NCI-H524 treated with DMSO at 0.1 percent for 48 hours (cell line): ENCODE results near the gene AVPR1B.

Experiments used
- DNase-seq: peaks from one replicate; lab custom pipeline; 2025; lab: John Stamatoyannopoulos, UW

Gene AVPR1B, protein sequence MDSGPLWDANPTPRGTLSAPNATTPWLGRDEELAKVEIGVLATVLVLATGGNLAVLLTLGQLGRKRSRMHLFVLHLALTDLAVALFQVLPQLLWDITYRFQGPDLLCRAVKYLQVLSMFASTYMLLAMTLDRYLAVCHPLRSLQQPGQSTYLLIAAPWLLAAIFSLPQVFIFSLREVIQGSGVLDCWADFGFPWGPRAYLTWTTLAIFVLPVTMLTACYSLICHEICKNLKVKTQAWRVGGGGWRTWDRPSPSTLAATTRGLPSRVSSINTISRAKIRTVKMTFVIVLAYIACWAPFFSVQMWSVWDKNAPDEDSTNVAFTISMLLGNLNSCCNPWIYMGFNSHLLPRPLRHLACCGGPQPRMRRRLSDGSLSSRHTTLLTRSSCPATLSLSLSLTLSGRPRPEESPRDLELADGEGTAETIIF

DNA sequence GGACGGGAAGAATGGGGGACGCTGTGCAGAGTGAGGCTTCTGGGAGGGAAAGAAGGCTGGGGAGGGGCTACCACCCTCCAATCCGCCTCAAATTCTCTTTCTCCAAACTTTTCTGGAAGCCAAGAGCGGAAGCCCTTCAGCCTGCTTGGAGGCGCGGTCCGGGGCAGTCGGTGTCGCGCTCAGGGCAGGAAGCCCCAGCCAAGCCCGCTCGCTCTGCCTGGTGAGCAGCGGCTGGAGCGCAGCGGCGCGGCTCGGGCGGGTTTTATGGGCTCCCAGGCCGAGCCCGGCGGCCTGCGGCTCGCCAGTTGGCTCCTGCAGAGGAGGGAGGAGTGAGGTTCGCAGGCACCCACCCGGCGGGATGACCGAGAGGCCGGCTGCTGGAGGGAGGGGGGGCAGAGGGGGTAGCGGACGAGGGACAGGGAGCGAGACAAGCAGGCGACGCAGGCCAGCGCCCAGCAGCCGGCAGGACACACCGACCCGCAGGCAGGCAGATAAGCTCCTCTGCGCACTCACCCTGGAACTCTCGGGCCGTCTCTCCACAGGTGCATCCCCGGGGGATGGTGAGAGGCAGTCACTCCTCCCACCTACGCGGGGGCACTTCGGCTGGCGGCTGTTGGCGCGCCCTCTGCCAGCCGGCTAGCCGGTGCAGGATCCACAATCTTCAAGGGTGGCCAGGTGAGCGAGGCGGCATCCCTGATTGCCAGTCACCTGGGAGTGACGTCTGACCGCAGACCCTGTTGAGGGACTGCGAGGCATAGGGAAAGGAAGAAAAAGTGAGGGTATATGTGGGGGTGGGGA lies at the start of gene AVPR1B:
Gene AVPR1B (minus strand): TSS at position 238 of the 798 bp plus-strand sequence. CDS start 498 bp downstream, outside the sequence.
- DNase-seq = peak; percentile 21

DNA sequence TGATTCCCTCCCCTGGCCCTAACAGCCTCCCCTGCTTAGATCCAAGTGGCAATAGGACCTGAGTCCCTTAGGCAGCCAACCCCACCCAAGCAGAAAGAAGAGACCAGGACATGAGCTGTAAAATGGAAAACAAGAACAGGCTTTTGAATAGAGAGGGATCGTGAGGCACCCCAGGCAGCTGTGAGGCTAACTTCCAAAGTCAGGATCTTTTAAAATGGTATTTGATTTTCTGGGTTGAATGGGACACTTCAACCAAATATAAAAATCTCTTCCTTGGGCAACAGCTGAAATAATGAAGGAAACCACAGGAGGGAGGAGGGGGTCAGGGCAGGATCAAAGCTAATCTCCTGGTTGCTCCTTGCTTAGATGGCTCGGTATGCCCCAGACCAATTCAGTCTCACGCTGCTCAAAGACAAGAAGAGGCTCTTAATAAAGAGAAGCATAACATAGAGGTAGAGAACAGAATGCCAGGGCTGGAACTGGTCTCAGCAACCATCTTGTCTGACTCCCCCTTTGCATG lies 28.6 kb upstream of the AVPR1B start:
- no peak for DNase-seq

DNA sequence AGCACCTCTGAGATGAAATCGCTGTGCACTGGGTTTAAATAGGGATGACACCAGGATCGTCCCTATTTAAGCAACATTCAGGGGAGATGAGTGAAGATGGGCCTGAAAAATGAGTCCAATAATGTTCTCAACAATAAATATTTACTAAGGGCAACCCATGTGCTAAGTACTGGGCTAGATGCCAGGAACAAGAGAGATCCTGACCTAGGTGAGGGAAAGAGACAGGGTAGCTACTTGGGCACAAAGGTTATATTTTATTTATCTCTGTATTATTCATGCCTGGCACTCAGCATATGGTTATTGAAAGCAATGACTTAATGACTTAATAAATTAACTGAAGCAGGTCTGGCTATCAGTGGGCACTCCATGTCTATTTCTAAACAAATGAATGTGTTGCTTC lies 27.4 kb upstream of the AVPR1B start:
- DNase-seq = no peak

DNA sequence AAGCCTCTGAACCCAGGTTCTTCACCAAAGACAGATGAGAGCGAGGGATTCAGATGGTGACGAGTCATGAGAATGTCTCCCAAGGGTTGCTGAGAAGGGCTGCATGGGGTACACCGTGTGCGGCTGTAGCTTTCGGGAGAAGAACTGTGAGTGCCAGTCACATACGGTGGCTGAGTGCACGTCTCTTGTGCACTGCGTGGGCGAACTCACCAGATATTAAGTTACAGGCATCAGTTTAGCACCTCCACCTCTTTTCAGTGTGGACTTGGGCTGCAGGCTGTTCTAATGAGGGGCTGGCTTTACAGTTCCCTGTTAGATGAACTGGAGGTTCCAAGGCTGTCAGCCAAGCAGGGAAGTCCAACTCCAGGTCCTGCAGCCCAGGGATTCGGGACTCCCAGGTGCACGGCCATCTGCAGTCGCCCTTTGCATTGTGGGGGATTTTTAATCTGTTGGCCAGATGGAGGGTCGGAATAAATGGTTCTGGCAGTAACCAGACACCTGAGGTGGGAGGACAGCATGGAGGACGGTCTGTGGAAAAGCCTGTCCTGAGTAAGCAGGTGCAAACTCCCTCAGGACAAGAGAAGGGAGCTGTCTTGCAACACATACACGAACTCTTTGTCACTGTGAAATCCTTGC lies 26.5 kb upstream of the AVPR1B start:
- peak; percentile 68 for DNase-seq

DNA sequence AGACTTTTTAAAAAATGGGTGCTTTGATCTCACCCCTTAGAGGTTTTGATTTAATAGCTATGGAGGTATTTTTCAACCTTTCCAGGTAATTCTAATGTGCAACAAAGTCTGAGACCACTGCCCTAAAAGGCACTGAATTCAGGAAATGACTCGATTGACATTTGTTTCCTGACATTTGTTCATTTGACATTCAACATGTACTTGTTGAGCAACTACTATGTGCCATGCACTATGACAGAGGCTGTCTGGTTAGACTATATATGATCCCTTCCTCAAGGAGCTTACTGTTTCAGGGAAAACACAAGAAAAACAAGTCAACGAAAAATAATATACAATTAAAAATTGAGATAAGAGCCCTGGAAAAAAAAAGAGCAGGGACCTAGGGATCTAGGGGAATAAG lies 25.6 kb upstream of the AVPR1B start:
- DNase-seq = no peak

DNA sequence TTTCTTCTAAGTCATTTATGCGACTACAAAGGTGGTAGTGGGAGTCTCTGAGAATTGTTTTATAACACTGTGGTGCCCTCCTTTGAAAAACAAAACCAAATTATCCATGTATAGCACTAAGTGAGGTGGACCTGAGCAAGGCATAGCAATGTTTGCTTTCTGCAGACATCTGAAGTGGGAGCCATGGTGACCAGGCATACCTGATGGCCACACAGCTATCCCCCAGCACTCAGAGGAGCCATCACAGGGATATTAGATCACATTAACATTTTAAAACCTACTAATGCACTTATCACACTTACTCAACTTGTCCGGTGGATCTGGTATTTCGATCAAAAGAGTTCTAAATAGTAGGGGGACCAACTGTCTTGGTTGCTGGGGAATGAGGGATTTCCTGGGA lies 24.8 kb upstream of the AVPR1B start:
- no peak for DNase-seq

DNA sequence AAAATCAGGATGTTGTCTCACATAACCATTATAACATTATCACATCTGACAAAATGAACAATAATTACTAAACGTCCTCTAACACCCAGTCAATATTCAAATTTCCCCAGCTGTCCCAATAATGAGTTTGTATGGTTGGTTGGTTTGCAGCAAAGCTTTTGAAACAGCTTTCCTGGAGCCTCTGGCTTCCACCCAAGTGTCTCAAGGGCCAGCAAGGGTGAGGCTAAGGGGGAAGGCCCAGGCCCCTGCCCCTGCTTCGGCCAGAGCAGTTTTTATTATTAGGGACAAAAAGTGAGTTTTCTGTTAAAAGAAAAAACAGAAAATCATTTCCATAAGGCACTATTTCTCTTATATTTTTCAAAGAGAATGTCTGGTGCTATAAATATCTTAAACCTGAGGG lies 19.1 kb upstream of the AVPR1B start:
- peak; percentile 0 for DNase-seq

DNA sequence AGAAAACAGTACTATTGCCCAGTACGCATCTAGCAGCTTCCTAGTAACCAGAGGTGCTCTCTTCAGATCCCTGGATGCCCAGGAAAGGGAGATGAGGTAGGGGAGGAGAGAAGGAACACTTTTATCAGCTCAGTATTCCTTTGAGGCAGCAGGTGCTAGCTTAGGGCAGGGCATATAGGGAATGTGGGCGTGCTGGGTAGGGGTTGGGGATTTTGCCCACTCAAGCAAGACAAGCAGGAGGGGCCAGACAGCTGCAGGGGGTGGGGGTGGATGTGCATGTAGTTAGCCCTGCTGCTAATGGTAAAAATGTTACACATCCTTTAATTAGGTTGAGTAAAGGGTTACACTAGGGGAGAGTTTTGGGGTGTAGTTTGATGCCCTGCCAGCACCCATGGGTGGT lies 18.1 kb upstream of the AVPR1B start:
- peak; percentile 30 for DNase-seq

DNA sequence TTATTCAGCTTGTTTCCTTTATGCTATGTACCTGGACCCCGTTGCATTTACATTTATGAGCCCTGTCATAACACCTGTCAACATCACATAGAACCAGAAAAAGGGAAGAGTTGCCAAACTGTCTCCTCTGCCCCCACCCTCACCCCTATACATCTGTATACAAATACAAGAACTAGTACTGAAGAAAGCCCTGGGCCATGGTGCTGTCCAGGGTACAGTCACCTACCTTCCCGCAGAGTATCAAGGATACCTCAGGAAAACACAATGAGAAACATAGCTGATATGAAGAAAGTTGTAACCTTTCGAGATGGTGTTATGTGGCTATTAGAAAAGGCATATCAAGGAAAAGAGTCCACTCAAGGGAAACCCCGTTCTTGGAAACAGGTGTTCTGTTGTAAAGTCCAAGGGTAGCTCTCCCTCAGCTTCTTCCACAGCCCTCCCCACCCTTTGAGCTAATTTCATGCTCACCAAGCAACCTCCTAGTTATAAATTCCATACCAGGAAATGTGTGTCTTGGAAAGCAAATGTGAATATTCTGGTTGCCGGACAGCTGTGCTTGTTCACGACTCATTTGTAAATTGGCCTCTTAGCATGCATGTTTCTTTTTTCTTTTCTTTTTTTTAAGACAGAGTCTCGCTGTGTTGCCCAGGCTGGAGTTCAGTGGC lies 16.7 kb upstream of the AVPR1B start:
- no peak for DNase-seq

DNA sequence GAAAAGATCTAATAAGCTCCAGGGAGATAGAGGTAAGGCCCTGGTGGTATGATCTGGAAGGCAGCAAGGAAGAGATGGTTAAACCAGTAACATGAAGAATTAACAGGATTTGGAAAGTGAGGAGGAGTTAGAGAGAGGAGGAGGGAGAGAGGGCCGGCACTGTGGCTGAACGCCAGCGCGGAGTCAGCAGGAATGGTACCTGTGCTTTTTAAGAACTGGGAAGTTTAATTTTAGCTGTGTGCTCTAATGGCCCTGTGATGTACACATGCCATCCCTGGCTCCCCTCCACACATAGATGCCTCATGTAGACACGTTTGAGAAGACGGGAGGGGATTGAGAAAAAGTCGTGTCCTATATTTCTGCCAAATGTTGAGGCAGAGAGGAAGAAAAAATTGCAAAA lies 13.8 kb upstream of the AVPR1B start:
- DNase-seq = no peak

DNA sequence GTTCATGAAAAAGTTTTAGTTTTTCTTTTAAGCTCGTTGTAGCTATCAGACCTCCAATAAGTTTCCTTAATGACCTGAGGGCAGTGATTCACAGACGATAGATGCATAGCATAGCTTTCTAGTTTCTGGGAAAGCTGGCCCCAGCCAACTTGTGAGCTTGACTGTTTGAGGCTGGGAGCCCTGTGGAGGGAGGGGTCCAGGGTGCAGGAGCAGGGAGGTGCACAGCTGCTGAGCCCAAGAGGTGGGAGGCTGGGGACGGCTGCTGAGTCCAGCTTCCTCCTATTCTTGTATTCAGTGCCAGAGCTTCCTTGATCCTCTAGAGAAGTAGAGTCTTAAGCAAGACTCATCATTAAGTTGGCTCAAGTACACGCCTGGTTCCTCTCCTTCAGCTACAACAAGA lies 11.0 kb upstream of the AVPR1B start:
- no peak for DNase-seq

DNA sequence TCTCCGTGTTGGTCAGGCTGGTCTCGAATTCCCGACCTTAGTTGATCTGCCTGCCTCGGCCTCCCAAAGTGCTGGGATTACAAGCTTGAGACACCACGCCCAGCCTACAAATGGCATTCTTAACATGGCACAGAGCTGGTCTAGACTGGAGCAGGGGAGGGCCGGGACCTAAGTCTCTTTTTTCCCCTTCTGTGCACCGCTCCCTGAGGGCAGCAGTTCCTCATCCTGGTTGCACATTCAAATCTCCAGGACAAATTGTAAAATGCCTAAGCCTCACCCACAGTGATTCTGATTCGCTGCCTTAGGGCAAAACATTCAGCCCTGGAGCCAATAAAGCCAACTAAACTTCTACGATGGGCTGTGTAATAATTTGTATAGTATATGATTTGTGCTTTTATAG lies 10.1 kb upstream of the AVPR1B start:
- DNase-seq = no peak

DNA sequence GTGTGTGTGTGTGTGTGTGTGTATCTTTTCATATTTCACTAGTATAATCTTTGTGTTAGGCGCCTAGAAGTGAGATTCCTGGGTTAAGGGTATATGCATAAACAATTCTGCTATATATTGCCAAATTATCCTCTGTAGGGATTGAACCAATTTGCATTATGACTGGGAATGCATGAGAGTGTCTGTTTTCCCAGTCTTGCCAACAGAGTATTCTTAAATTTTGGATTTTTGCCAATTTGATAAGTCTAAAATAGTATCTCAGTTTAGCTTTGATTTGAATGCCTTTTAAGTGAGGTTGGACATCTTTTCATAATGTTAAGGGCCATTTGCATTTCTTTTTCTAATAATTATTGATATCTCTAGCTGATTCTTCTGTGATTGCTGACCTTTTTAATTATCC lies 8.2 kb upstream of the AVPR1B start:
- no peak for DNase-seq

DNA sequence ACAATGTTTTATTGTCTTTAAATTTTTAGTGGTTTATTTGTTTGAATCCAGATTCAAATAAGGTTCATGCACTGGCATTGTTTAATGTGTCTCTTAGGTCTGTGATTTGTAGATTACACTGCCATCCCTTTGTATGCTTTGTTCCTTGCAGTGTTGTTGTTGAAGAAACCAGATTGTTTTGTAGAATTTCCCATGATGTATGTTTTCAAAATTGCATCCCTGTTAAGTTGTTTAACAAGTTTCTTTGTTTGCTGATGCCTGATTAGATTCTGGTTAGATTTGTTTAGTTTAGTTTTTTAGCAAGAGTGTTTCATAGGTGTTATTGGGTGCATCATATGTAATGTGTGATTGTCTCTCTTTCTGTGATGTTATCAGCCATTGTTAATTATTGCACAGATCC lies 5.5 kb upstream of the AVPR1B start:
- DNase-seq = no peak

DNA sequence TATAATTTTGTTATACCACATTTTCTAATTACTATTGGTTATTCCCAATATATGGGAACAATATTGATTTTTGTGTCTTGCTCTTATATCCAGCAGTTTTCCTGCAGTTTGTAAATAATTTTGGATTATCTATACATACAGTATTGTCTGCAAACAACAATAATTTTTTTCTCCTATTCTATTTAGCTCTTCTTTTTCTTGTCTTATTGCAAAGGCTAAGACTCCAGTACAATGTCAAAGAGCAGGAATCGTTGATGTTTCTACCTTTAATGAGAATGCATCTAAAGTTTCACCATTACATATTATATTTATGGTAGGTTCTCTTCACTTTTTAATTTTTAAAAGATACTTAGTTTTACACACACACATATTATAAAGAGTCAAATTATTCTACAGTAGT lies 4.1 kb upstream of the AVPR1B start:
- DNase-seq = no peak

DNA sequence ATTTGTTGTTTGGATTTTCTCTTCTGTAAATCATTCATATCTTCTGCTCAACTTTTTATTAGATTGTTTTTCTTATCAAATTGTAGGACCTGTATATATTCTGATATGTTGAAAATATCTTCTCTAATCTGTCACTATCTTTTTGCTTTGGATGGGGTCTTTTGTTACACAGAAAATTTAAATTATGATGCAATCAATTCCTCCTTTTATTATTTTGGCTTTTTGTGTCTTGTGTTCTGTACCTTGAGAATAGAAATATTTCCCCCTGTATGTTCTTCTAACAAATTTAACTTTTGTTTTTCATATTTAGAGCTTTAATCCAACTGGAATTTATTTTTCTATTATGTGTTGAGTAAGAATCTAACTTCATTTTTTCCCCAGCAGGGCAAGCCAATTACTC lies 3.2 kb upstream of the AVPR1B start:
- DNase-seq = no peak

DNA sequence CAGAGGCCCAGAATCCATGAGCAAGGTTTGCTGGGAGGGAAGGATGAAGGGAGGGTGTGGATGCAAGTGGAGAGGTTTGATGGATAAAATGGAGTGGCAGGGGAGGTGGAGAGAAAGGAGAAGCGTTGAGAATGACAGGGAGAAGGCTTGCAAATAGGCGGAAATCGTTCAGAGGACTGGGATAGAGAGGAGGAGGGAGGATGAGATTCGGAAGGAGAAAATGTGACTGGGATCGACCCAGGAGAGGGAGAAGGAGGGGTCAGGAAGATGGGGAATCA lies 376 bp downstream of the AVPR1B start:
- no peak for DNase-seq

DNA sequence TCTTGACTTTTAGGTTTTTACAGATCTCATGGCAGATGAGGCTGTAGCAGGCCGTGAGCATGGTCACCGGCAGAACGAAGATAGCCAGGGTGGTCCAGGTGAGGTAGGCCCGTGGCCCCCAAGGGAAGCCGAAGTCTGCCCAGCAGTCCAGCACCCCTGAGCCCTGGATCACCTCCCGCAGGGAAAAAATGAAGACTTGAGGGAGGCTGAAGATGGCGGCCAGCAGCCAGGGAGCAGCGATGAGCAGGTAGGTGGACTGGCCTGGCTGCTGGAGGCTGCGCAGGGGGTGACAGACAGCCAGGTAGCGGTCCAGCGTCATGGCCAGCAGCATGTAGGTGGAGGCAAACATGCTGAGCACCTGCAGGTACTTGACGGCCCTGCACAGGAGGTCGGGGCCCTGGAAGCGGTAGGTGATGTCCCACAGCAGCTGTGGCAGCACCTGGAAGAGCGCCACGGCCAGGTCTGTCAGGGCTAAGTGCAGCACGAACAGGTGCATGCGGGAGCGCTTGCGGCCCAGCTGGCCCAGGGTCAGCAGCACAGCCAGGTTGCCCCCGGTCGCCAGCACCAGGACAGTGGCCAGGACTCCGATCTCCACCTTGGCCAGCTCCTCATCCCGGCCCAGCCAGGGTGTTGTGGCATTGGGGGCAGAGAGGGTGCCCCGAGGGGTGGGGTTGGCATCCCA lies 856 bp downstream of the AVPR1B start:
- no peak for DNase-seq

DNA sequence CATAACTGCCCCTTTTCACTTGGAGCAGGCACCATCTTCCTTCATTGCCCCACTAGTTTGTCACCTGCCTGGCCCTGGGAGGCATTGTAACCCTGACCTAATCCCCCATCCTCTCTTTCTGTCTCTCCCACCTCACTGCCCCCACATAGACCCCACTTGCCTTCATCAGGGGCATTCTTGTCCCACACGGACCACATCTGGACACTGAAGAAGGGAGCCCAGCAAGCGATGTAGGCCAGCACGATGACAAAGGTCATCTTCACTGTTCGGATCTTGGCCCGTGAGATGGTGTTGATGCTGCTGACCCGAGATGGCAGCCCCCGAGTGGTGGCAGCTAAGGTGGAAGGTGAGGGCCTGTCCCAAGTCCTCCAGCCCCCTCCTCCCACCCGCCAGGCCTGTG lies 1.4 kb downstream of the AVPR1B start:
- no peak for DNase-seq

DNA sequence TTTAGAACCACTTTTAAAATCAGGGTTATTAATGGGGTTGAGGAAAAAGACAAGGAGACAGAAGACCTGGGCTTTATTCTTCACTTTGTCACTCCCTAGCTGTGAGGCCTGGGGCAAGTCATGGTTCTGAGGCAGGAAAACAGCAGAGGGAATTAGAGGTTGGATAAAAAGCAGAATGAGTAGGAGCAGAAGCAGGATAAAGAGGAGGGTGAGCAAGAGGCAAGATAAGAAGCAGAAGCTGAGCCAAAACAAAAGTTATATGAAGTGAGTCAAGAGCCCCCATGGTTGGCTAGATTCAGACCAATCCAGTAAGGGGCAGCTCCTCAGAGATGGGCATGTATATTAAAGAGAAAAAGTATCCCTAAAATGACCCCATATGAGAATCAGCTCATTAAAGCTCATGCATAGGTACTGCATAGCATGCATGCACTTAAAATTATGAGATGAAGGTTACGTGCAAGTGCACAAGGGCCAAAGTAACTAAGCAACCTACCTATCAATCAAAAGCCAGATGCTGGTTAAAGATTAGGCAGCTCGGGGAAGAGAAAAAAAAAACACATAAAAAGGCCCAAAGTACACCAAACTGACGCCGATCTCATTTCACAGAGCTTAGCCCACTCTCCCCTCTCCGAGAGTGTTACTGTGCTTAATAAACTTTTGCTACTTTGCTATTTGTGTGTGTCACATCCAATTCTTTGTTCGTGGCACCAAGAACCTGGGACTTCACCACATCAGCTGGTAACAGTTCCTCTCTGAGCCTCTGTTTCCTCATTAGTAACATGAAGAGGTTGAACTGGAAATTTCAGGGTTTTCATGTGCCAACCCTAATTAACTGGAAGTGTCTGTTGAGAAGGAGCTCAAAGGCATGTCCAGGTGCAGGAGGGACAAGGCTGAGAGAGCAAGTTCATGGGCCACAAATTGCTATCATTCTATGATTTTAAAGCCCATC lies 2.2 kb downstream of the AVPR1B start:
- DNase-seq = no peak
